HG03378 (cell line): ENCODE data around the gene DDX27.
"Not testable (repeated sequence)": the region's sequence is repeated elsewhere in the genome, so short reads cannot be mapped to it uniquely, and the experiment has no call there.

Experiments
- ATAC-seq: cut with Tn5 transposase; IDR thresholded peaks from one replicate; pipeline ENCODE4 v1.9.1; 2021; ENCODE audit warnings: mild to moderate bottlenecking, moderate library complexity; ENCODE audit not compliant: unreplicated experiment

DDX27 gene

GRCh38 chr20:49203746-49204145, 15.5 kb upstream of the DDX27 start:
- no peak for ATAC-seq

- ATAC-seq, result no peak
These were observed 12.1 kb upstream of the DDX27 start for GRCh38 chr20:49207076-49207475.

GRCh38 chr20:49210101-49210756, 9.0 kb upstream of the DDX27 start:
- no peak for ATAC-seq

- ATAC-seq, result no peak
These were observed 8.5 kb upstream of the DDX27 start for GRCh38 chr20:49210757-49211110.

GRCh38 chr20:49214571-49214970, 4.6 kb upstream of the DDX27 start:
- ATAC-seq, result no peak

- no peak for ATAC-seq
These were observed 4.0 kb upstream of the DDX27 start for GRCh38 chr20:49215232-49215631.

- ATAC-seq, result no peak
These were observed 2.1 kb upstream of the DDX27 start for GRCh38 chr20:49216991-49217578.

- not testable (repeated sequence) for ATAC-seq
These were observed 501 bp upstream of the DDX27 start for GRCh38 chr20:49218739-49219090.

GRCh38 chr20:49219924-49220831, 962 bp downstream of the DDX27 start:
- ATAC-seq, result no peak

- ATAC-seq, result no peak
These were observed 6.7 kb downstream of the DDX27 start for GRCh38 chr20:49225896-49226295.

- no peak for ATAC-seq
These were observed 9.5 kb downstream of the DDX27 start for GRCh38 chr20:49228676-49229075.

GRCh38 chr20:49229381-49229780, 10.2 kb downstream of the DDX27 start:
- ATAC-seq, result no peak

- no peak for ATAC-seq
These were observed 10.8 kb downstream of the DDX27 start for GRCh38 chr20:49230021-49230420.

- ATAC-seq, result no peak
These were observed 11.4 kb downstream of the DDX27 start for GRCh38 chr20:49230561-49231133.

- ATAC-seq, result no peak
These were observed 12.3 kb downstream of the DDX27 start for GRCh38 chr20:49231471-49231870.

- no peak for ATAC-seq
These were observed 14.0 kb downstream of the DDX27 start for GRCh38 chr20:49233226-49233625.

- no peak for ATAC-seq
These were observed 15.6 kb downstream of the DDX27 start for GRCh38 chr20:49234831-49235230.

- ATAC-seq, result no peak
These were observed 17.1 kb downstream of the DDX27 start for GRCh38 chr20:49236301-49236700.

GRCh38 chr20:49237531-49237930, 18.3 kb downstream of the DDX27 start:
- no peak for ATAC-seq

- peak; percentile 53 for ATAC-seq
These were observed 26.9 kb downstream of the DDX27 start for GRCh38 chr20:49245921-49246740.
